ENCODE data around the gene SPOCK1.

DNA sequence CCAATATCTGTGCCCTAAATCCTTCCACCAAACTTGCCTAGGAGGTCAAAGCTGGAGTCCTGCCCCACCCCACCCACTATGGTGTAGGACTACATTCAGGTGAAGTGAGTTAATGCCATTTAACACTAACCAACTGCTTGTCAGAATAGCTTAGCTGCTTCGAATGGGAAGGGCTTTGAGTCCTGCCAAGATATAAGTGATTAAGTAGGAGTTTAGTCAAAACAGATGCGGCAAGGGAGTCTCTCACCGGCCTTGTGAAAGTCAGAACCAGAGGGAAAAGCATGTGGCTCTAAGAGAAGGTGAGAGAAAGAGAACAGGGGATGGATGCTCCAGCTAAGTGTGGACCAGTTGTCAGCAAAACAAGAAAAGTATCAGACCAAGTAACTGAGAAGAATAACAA, 132.6 kb downstream of the SPOCK1 start:
- TF ChIP-seq, protein P1, sequence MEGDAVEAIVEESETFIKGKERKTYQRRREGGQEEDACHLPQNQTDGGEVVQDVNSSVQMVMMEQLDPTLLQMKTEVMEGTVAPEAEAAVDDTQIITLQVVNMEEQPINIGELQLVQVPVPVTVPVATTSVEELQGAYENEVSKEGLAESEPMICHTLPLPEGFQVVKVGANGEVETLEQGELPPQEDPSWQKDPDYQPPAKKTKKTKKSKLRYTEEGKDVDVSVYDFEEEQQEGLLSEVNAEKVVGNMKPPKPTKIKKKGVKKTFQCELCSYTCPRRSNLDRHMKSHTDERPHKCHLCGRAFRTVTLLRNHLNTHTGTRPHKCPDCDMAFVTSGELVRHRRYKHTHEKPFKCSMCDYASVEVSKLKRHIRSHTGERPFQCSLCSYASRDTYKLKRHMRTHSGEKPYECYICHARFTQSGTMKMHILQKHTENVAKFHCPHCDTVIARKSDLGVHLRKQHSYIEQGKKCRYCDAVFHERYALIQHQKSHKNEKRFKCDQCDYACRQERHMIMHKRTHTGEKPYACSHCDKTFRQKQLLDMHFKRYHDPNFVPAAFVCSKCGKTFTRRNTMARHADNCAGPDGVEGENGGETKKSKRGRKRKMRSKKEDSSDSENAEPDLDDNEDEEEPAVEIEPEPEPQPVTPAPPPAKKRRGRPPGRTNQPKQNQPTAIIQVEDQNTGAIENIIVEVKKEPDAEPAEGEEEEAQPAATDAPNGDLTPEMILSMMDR (IDR thresholded peaks at IDR 0.05): no peak
- TF ChIP-seq POLR2A (IDR thresholded peaks at IDR 0.05) (no peak), POLR2AphosphoS5 (IDR thresholded peaks at IDR 0.05) (no peak)

Measured in transverse colon (tissue), 4 donors.